ENCODE measurements around the gene ATP8B1.

The ATP8B1 gene

DNA sequence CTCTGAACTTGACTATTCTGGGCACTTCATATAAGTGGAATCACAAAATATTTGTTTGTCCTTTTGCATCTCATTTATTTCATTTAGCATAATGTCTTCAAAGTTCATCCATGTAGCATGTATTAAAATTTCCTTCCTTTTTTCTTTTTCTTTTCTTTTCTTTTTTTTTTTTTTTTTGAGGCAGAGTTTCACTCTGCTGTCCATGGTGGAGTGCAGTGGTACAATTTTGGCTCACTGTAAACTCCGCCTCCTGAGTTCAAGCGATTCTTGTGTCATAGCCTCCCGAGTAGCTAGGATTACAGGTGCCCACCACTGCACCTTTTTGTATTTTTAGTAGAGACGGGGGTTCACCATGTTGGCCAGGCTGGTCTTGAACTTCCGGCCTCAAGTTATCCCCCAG lies 11.9 kb downstream of the ATP8B1 start:
- no peak for DNase-seq

DNA sequence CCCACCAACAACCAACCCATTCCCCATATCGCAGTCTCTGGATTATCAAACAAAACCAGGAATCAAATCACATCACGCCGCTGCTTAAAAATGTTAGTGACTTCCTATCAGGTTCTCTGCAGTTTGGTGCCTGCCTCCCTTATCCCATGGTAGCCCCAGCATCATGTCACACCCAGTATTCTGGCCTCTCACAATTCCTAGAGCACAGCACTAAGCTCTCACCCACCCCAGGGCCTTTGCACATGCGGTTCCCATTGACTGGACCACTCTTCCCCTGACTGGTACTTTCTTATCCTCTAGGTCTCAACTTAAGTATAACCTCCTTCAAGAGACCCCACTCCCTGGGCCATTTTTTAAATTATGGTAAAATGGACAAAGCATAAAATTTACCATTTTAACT lies 12.8 kb downstream of the ATP8B1 start:
- DNase-seq: no peak

DNA sequence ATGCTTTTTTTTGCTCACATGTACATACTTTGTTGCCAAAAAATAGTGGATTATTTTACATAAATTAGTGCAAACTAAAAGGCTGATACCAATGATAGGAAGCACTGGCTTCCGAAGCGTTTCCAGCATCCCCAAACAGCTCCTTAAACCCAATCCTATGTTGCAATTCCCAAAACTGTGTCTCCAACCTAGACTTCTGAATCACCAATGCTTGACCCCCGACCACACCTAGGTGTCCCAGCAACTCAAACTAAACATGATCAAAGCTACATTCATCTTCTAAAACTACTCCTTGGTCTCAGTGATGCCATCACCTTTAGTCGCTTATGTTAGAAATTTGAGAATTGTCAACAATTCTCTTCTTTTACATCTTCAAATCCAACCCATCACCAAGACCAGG lies 13.4 kb downstream of the ATP8B1 start:
- no peak for DNase-seq

DNA sequence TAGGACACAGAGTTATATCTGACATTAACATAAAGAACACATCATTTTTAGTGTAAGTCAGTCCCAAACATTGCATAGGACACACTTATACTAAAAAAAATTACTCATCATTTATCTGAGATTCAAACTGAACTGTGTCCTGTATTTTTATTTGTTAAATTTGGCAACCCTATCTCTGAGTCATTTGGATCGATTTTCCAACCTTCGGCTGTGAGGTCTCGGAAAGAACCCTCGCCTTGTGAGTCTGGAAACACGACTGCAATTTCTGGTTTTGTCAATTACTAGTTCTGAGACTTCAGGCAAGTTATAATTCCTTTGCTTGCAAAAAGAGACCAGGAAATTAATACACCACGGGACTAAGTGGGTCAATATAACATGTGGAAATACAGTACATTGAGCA lies 14.0 kb downstream of the ATP8B1 start:
- no peak for DNase-seq

DNA sequence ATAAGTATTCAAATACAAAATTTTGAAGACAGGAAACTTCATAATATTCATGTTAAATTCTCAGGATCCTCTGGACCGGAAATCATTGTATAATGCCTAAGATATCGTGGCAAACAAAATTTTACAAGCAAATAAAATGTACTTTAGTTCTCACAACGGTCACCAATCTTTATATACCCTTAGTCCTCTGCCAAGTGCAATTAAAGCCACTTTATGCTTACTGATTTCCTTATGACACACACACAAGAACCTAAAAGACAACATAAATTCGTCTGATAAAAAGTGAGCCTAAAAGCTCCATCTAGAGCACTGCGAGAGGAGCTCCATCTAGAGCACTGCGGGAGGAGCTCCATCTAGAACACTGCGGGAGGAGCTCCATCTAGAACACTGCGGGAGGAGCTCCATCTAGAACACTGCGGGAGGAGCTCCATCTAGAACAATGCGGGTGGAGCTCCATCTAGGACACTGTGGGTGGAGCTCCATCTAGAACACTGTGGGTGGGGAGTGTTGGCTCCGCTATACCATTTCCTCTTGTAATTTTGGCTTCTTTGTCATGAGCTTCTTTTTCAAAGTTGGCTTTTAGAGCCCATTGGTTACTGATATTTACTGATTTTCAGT lies 15.9 kb downstream of the ATP8B1 start:
- DNase-seq: no peak

DNA sequence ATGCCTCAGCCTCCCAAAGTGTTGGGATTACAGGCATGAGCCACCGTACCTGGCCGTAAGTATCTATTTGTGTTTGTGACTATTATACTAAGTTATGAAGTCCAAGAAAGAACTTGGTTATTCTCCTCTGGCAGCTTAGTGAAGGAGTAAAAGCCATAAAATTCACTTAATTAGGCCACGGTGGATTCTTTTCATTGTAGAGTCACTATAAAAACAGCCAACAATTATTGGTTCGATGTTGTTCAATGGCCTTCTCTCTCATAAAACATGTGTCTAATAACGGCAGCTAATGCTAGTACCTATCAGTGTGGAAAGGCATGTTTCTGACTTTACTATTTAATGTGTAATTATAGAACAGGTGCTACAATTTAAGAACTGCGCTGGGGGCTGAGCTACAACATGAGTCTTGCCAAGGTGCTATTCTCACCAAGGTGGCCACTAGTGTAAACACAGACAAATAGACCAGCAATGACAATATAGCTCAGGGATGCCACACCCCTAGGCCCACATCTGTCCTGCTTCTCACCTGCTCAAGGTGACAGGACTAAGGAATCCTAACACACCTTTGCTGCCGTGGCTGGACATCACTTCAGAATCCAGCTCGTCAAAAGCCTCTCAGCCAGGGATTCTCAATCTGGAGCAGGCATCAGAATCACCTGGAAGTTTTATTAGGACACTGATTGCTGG lies 17.2 kb downstream of the ATP8B1 start:
- no peak for DNase-seq

DNA sequence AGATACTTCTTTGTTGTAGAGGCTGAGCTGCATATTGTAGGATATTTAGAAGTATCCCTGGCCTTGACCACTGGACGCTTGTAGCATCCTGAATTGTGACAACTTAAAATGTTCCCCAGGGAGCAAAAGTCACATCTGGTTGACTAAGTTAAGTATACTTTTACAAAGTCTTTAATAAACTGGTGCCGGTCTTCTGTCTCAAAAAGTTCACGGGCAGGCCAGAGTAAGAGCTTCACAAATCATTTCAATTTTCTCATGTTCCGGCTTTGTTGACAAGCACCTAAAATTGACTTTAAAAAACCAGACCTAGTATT lies 18.4 kb downstream of the ATP8B1 start:
- DNase-seq: no peak

DNA sequence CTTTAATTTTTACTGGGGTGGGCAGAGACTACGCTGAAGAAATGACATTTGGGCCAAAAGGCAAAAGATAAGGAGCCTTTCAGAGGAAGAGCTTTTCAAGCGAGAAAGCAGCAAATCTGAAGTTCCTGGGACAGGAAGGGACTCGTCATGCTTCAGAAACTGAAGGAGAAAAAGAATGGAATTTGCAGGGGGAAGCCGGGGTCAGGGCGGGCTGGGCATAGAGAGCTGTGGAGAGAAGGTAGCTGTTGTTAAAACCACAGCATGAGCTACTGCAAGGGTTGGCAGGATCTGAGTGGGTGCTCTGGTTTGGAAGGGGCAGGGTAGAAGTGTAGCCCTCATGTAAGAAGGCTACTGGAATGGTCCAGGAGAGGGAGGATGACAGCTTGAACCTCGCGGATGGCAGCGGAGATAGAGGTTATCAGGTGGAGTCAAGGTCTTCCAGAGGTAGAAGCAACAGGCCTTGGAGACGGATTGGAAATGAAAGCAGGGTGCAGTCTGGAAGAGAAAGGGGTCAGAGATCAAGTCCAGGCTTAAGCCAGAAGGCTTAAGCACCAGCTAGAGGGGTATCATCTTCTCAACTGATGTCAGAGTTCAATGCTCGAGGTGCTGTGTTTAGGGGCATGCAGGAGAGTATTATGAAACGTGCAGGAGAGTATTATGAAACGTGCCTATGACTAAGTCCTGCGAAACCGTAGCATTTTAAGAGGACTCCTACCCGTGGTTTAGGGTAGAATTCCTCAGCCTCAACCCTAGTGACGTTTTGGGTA lies 18.9 kb downstream of the ATP8B1 start:
- DNase-seq: no peak

DNA sequence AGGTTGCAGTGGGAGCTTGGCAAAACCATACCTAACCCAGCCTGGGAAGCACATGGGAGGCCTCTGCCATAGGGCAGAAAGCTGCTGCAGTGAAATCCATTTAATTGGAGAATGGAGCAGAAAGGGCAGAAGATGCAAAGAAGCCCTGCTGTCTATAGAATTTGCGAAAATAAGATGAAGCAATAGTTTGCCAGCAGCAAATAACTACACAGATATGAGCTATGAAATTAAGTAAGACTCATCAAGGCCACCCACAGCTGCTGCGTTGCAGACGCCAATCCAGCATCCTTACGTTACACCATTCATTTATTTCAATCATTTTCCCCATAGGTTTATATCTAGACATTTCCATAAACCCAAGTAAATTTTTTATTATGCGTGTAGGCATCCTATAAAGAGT lies 21.1 kb downstream of the ATP8B1 start:
- DNase-seq: no peak

DNA sequence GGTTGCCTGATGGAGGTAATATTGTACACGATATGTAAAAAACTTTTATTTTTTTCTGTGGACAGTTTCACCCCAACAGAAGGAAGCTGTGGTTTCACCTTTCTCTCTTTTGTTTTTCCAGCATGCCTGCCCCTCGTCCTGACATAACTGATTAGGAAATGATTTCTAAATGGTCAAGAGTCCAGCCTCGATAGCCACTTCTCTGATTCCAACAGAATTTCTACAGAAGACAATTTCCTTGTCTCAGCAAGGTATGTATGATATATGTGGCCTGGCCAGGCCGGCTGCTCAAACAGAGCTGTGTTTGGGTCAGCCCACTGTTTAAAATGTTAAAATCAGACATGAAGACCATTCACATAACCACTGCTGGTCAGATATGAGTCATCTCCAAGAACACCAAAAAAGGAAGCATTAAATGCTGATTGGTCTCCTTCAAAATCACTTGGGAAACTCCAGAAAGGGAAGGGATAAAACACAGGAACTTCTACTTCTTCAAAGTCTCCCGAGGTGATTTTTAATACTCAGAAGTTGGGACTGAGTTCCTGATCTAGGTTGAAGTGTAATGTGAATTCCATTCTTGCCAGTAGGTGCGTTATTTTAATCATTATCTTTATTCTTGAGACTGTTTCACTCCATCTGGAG lies 22.3 kb downstream of the ATP8B1 start:
- no peak for DNase-seq

DNA sequence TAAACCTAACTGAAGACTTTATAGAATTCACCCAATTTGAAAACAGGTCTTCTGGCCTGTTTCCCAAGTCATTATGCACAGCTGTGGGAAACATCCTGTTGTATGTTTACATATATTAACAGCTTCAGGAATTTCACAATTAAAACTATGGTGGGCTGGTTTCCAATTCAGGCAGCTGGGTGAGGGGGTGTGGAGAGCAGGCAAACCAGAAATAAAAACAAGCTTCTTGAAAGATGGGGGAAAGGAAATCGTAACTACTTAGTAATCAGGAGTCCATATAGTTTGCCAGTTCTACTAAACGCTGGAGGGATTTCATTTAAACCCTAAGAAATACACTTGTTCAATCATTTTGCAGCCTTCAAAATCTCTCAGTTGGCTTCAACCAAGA lies 22.8 kb downstream of the ATP8B1 start:
- no peak for DNase-seq

DNA sequence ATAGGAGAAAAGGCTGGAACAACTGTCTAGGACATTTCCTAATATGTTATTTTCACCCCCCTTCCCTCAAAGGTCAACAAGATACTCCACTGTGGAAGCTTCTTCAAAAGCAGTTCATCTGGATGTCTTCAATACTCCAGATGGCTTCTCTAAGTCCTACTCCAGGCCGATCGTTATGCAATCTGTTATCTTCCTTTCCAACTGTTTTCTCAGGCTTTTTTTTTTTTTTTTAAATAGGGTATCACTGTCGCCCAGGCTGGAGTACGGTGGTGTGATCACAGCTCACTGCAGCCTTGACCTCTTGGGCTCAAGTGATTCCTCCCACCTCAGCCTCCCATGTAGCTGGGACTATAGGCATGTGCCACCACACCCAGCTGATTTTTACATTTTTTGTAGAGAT lies 26.3 kb downstream of the ATP8B1 start:
- no peak for DNase-seq

DNA sequence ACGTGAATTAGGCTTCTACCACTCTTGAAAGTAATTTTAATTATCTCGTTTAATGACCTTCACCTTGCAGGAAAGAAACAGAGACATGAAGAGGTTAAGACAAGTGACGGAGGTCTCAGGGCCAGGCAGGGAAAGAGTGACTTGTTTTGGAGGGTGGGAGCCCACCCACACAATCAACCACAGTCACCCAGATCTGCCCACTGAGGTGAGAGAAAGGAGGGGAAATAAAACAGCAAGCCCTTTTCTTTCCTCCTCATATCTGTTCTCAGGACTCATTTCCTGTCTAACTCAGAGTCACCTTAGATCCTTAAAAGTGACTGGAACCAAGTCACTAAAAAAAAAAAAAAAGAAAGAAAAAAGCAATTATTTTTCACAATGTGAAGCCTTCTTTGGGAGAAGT lies 26.8 kb downstream of the ATP8B1 start:
- DNase-seq: no peak

DNA sequence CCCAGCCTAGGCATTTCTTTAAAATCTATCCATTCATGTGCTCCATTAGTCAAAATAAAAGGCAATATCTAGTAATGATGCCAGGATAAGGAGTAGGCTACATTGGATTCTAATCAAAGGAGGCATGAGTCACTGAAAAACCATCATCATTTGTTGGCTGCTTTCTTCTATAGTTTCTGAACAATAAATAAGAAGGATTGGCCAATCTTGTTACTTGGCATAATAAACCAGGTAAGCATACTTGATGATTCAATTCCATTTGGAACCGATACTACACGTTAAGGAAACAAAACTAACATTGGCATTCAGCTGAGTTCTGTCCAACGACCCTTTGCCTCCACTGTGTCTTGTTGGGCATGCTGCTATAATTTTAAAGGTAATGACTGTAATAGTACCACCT lies 27.2 kb downstream of the ATP8B1 start:
- no peak for DNase-seq

DNA sequence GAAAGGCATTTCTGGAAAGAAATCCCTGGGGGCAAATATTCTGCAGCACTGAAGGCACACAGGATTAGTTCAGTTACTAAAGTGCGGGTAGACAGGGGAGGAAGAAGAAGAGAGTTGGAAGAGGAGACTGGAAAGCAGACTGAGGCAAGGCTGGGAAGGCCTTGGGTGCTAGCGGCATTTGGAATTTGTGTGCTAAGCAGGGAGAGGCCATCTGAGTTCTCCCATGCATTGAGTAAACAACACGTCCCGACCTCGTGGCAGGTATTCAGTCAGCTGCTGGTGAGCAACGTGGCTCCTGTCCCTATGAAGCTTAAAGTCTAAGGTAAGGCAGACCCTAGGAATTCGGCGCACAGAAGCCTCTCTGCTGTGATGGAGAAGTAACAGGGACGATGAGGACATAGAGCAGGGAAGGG lies 30.7 kb downstream of the ATP8B1 start:
- DNase-seq: no peak

DNA sequence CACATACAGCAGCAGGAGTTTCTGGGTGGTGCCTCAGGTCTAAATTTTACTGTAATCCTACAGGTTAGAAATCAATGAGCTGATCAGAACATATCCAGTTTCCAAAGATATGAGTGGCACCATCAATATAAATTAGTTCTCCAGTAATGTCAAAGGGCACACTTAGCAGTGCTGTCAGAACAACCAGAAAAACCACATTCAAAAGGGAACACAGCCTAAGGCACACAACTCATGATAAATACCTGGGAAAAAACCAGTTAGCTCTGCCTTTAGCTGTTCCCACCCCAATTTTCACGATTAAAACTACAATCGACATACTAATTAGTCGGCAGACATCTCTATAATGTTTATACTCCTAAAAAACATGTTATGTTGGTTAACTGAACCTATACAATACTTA lies 31.5 kb downstream of the ATP8B1 start:
- DNase-seq: no peak

DNA sequence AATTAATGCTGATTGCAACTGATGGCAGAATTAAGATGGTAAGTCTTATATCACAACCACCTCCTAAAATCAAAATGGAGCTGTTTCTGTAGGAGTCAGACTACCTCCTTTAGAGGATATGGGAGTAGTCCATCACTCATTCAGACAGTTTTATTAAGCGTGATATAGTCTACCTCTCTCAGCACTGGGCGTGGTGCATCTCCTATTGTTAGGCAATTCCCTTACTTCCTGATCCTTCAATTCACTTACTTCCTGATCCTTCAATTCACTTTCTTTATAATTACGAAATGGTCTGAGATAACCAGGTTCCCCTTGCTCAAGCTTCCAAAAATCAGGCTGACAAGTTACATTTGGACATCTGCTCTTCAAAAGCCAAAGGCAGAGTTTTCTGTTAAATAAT lies 31.9 kb downstream of the ATP8B1 start:
- no peak for DNase-seq

DNA sequence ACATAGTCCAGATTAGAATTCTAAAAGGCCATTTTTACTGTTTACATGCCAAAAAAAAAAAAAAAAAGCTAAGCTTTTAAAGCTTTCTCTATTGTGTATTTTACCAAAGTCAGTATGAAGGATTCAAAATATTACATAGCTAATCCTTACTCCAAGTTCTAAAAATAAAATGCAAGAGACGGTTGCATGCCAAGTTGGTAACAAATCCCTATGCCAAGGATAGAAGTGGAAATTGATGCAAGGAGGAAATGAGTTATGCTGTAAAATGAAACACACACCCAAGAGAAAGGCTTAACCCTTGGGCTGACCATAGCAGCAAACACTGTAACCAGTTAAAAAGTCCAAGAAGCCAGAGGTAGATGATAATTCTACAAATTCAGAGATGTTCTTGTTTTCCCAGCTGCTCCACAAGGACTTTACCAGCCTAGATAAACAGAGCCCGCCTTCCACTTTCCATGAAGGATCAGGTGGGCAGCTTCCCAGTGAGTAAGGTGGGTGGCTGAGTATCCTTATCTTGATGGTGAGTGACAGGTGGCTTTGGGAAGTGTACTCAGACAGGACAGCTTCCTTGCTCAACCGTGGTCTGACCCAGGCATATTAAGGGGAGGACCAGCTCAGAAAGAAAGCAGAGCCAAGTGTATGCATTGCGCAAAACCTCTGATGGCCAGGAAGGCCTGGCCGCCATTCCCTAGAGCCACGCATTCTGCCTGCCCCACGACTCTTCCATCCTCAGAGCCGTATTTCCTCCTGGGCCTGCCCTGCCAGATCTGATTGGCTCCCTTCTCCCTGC lies 34.4 kb downstream of the ATP8B1 start:
- no peak for DNase-seq

DNA sequence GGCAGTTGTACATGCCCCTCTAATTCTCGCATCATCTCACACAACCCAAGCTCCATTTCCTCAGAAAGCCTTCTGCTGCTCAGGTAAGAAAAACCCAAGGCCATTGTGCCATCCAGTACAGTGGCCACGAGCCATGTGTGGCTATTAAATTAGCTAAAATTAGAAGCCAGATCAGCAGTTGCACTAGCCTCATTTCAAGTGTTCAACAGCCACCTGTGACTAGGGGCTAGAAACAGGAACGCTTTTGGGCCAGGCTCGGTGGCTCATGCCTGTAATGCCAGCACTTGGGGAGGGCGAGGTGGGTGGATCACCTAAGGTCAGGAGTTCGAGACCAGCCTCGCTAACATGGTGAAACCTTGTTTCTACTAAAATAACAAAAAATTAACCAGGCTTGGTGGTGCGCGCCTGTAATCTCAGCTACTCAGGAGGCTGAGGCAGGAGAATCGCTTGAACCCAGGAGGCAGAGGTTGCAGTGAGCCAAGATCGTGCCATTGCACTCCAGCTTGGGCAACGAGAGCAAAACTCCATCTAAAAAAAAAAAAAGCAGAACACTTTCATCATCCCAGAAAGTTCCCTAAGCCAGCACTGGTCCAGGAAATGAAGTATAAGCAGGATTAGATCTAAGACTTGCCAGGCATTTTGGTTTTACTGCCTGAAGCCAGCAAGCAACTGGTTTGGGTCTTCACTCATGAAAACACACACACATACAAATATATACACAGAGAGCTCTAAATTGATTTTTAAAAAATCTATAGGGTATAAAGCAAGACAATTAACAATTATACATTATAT lies 35.7 kb downstream of the ATP8B1 start:
- no peak for DNase-seq

DNA sequence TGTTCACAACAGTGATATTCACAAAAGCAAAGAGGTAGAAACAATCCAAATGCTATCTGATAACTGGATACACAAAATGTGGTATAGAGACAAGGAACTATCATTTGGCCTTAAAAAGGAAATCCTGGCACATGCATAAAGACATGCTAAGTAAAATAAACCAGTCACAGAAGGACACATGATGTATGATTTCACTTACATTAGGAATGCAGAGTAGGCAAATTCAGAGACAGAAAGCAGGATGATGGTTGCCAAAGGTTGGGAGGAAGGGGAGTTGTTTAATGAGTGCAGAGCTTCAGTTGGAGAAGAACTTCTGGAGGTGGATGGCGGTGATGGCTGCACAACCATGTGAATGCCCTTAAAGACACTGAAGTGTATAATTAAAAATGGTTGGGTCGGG lies 38.1 kb downstream of the ATP8B1 start:
- no peak for DNase-seq

DNA sequence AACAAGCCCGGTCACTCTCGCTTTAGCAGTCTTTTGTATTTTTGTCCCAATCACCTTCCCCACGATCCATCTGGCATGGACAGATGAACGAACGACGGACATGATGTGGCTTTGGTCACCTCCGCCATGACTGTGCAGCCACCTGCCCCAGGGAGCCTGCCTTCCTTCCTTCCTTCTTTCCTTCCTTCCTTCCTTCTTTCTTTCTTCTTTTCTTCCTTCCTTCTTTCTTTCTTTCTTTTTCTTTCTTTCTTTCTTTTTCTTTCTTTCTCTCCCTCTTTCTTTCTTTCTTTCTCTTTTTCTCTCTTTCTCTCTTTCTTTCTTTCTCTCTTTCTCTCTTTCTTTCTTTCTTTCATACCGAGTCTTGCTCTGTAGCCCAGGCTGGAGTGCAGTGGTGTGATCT lies 39.0 kb downstream of the ATP8B1 start:
- DNase-seq: no peak

DNA sequence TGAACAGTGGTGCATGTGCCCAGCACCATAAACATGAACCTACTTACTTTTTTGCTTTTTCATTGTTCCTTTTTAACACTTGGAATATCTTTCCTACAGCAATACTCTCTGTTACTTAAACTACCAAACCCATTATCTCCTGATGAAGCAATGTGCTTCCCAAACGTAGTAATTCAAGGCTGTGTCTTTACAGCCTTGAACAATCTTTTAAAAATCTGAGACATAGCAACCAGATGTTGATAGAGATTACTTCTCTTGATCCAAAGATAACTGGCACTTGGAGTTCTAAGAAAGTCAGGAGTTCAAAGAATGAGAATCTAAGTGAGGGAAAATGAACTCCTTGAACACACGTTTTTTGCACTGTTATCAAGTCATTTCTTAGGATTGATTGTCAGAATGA lies 40.4 kb downstream of the ATP8B1 start:
- DNase-seq: no peak

Measured in cortex of kidney (tissue), 1 donor.